NCI-H524 treated with DMSO at 0.1 percent for 48 hours (cell line): ENCODE results near the gene UGT2A1.

Experiments used
- DNase-seq: peaks from one replicate; lab custom pipeline; 2025; lab: John Stamatoyannopoulos, UW

The UGT2A1 gene

DNA sequence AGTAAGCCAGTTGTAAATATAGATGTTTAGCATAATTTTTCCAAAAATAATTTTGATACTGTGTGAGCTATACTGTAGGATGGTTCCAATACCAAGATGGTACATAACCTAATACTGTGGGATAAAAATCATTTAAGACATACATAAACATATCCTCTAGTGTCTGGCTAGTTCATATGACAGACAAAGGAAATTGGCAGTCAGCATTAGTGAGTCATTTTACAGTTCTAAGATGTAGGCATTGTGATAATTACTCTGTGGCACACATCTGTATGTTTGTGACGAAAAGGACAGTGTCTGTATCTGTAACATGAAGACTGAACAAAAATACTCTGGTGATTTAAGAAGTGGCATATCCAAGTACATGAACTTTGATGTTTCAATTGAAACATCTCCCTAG is 63.2 kb downstream of the UGT2A1 start:
- no peak for DNase-seq

DNA sequence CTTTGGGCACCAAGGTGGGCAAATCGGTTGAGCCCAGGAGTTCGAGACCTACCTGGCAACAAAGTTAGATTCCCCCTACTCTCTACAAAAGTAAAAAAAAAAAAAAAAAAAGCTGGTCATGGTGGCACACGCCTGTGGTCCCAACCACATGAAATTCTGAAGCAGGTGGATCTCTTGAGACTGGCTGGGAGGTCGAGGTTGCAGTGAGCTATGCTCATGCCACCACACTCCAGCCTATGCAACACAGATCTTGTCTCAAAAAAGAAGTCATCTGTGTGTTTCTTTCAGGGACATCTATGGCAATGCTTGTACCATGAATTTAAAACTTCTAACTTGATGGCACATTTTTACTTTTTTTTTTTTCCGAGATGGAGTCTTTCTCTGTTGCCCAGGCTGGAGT is 68.9 kb downstream of the UGT2A1 start:
- no peak for DNase-seq

DNA sequence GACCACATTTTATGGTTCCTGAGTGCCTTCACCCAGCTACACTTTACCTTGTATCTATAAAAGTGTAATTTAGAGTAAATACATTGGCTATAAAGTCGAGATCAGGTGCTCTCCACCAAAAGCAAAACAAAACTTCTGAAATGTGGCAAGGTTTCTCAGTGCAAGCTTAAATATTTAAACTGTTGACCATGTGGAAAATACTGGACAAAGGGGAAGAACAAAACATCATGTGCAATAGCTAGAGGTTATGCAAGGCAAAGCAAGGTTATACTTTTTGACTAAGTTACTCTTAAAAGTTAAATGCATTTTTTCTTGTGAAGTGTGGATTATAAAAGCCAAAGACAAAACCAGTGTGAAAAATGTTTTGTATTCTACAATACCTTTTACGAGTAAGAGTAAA is 69.5 kb downstream of the UGT2A1 start:
- DNase-seq: no peak

DNA sequence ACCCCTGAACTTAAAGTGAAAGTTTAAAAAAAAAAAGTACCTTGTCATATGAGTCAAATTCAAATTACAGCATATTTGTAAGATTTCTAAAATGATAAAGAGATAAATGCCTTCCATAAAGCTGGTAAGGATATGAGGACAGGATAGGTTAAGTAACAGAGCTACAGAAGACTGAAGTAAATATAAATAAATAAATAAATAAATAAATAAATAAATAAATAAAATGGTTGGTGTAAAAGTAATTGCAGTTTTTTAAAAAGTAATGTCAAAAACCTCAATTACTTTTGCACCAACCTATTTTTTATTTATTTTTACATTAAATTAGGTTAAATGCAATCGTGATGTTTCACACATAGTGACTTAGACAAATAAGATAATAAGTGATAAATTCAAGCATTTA is 75.8 kb downstream of the UGT2A1 start:
- DNase-seq: no peak

DNA sequence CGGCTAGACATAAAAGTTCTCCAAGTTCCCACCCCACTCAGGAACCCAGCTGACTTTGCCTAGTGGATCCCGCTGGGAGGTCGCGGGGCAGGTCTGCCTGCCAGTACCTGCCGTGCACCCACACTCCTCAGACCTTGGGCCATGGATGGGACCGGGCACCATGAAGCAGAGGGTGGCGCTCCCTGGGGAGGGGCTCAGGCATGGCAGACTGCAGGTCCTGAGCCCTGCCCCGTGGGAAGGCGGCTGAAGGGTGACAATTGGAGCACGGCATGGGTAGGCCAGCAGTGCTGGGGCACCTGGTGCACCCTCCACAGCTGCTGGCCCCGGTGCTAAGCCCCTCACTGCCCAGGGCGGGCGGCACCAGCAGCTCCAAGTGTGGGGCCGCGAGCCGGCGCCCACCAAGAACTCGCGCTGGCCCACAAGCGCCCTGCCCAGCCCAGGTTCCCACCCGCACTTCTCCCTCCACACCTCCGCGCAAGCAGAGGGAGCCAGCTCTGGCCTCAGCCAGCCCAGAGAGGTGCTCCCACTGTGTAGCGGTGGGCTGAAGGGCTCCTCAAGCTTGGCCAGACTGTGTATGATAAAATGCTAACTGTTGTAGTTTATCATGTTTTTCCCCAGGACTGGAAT is 76.7 kb downstream of the UGT2A1 start:
- DNase-seq: no peak

DNA sequence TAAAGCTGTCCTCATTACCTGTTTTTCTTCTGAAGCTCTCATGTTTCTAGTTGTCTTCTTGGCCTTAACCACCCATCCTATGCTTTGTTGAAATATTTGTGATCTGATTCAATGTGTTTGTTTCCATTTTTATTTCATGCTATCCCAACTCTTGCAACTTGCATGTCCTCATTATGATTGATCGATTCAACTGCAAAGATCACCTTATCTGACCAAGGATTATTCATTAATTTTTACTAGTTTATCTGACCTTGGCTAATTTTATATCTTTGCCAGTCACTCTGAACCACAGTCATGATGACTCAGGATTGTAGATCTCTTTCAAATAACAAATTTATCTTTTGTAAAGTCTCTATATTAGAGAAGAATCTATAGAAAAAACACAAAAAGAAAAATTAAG is 84.3 kb downstream of the UGT2A1 start:
- no peak for DNase-seq

DNA sequence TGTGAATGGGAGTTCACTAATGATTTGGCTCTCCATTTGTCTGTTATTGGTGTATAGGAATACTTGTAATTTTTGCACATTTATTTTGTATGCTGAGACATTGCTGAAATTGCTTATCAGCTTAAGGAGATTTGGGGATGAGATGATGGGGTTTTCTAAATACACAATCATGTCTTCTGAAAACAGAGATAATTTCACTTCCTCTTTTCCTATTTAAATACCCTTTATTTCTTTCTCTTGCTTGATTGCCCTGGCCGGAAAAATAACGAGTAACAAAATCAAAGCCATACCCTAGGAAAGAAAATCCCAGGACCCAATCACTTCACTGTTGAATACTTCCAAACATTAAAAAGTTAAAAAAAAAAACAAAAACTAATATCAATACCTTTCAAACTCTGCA is 89.6 kb downstream of the UGT2A1 start:
- no peak for DNase-seq

DNA sequence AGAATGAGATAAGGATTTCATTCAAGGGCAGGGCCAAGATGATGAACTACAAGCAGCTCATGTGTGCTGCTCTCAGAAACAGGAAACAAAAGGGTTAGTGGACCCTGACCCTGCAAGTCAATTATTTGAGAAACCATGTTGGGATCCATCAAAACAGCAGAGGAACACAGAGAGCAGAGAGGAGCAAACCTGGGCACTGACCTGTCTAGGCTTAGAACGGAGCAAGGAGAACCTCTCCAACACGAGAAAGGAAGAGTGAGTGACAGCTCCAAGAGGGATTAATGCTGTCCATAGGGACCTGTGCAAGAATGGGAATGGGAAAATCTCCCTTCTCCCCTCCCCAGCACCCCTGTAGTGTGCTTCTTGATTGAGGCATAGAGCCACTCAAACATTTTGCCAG is 103.4 kb downstream of the UGT2A1 start:
- DNase-seq: no peak

DNA sequence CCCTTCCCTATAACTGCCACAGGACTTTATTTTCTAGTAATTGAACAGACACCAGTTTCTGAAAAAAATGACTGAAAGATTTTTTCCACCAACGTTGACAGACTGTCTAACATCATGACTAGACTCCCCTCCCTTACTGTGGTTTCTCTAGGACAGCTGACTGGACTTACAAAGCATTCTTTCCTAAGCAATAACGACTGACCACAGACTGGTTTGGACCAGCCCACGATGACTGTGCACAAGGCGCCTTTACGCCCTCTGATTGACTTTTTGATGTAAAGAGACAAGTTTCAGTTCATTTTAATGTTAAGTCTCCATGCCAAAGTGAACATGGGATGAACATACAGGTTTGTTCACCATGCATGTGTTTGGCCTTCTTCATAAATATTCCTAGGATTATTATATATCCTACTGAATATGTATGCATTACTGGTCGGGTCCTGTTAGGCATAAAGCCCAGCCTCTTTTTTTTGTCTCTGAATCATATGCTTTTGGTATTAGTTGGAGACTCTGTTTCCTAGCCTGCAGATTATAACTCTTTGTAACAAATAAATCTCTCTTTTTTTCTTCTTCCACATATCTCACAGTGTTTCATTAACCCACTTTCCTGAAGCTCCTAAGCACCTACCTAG is 106.8 kb downstream of the UGT2A1 start:
- no peak for DNase-seq
